ENCODE data around the gene PER1.
A peak's percentile ranks its signal among the peaks of the same experiment; 100 is the strongest.
"Not testable (repeated sequence)": the region's sequence is repeated elsewhere in the genome, so short reads cannot be mapped to it uniquely, and the experiment has no call there.

Gene PER1

DNA sequence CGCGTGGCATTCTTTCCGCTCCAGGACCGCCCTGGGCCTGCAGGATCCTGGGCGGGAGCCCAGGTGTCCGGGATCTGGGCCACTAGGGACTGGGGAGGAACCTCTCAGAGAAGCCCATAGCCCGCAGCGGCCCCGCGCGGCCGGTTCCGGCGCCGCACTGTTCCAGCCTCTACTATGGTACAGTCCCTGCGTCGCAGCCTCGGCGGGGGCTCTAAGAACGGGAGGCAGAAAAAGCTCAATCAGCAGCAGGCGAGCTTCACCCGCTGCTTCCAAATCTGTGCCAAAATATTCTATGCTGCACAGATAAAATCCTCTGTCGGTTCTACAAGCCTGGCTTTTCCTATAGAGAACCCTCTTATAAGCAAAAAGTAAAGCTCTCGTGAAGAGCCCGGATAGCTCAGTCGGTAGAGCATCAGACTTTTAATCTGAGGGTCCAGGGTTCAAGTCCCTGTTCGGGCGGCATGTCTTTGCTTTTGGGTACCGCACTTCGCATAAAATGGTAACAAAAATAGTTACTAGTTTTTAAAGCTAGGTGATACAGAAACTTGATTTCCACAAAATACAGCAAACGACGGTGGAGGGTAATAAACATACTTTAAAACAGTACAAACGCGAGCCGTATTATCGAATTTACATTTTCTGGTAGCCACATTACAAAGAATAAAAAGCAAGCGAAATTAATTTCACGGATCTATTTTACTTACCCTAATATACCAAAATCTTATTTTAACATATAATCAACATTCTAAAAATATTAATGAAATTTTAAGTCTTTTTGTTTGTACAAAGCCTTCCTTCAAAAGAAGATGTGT, 33.2 kb downstream of the PER1 start:
- DNase-seq: peak; percentile 97

DNA sequence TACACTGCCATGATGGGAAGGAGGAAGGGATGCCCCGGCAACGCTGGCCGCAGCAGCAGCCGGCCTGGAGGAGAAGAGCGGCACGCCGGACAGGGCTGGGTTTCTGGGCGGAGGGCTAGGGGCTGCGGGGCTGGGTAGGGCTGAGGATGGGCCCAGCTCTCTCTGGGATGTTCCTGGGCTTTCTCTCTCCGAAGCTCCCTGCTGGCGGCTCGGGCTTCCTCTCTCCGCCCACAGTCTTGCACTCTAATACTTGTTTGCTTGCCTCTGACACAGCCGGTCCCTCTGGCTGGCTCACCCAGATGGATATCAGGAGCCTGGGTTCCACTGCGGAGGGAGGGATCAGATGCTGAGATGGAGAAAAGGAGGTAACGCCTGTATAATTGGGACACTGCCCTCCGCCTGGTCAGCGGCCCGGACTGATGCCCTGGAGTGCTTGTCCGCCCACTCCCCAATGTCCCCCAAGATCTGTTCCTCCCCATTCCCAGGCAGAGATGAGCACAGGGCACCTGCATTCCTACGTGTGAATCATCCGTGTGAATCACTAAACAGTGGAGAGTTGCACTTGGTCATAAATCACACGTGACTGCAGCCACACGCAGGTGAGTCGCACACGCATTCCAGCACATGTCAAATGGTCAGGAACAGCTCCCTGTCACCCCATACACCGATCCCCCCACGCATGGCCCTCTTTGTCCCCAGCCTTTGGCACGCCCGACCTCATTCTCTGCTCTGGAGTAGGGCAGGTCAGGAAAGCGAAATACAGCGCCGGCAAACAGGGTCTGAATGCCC, 34.0 kb downstream of the PER1 start, which contains the start of gene ALOXE3:
ALOXE3 (minus strand) TSS at position 535 of the 789 bp plus-strand sequence; CDS start at position 11, 524 bp downstream.
- peak; percentile 72 for DNase-seq

GRCh38 chr17:8117367-8117979, 34.7 kb downstream of the PER1 start:
- DNase-seq: peak; percentile 66

DNA sequence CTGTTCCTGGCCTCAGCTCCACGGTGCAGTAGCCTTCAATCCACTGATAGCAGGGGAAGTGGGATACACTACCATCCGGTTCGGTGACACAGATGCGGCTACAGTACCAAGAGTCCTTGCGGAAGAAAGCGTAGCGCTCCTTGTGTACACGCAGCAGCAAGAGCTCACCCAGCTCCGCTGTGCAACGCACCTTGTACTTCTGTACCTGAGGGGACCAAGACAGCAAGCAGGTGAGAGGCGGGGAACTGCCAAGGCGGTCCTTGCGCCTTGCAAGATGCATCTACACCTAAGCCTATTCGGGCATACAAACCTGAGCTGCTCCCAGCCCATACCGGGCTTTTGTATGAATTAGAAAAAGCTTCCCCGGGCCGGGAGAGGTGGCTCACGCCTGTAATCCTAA, 35.4 kb downstream of the PER1 start:
- DNase-seq: no peak

GRCh38 chr17:8110907-8111306, 41.3 kb downstream of the PER1 start:
- no peak for DNase-seq

GRCh38 chr17:8110456-8110804, 41.8 kb downstream of the PER1 start:
- DNase-seq: no peak

GRCh38 chr17:8109661-8110455, 42.3 kb downstream of the PER1 start:
- peak; percentile 82 for DNase-seq

GRCh38 chr17:8108972-8109660, 43.1 kb downstream of the PER1 start:
- no peak for DNase-seq

DNA sequence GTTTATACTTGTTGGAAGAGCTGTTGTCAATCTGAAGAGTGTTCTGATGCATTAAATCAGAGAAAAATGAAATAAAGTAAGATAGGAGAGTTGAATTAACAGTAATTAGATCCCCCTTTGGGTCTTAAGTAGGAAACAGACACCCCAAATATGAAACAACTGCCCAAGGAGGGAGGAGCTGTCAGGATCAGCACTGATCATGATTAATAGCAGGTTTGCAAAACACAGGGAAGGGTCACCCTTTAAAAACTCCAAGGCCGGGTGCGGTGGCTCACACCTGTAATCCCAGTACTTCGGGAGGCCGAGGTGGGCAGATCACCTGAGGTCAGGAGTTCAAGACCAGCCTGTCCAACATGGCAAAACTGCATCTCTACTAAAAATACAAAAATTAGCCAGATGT, 45.2 kb downstream of the PER1 start:
- DNase-seq: not testable (repeated sequence)

DNA sequence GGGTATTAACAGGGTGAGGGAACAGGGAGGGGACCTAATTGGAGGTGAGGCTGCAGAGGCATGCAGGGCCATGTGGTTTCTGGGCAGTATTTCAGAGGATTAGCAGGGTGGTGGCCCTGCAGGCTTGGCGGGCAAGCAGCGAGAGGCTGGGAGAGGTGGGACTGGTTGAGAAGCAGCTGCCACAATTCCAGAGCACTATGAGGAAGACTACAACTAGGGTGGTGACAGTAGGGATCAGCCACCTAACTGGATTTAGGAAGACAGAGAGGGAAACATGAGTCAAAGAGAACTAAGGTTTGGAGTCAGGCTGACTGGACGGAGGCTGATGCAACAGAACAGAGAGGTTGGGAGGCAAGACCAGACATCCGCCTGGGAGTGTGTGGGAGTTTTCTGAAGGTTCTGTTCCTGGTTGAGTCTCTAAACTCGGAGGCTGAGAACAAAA, 46.2 kb downstream of the PER1 start:
- peak; percentile 99 for DNase-seq

DNA sequence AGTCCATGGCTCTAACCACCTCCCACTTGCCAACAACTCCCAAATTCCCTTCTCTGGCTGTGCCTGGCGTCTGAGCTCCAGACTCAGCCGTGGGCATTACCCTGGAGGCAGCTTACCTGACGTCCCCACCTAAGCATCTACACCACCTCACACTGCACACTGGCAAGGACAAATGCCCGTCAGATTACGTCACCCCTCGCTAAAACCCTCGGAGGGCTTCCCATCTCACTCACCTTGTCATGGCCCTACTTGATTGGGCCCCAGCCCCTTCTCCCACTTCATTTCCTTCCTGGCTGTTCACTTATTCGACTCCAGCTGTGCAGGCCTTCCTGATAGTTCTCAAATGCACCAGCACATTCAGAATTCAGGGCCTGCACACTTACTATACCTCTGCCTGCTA, 47.3 kb downstream of the PER1 start:
- DNase-seq: no peak

DNA sequence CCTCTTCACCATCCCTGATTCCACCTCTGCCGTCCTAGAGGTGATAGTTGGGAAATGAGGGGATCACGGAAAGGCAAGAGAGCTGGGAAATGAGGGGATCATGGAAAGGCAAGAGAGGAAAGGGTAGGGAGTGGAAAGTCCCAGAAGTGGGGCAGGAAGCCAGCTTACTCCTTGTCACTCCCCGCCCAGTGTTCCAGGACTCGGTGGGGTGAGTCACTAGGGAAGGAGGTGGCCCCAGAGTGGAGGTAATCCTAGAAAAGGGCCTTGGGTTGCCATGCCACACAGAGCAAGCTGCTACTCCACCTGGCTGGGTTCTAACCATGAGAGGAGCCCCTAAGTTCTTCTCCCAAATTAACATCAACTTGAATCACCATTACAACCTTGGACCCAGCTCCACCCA, 48.7 kb downstream of the PER1 start:
- DNase-seq: no peak

- DNase-seq: no peak
Measured at GRCh38 chr17:8101721-8102120, 50.5 kb downstream of the PER1 start.

- DNase-seq: no peak
Measured at GRCh38 chr17:8100763-8101162, 51.4 kb downstream of the PER1 start.

DNA sequence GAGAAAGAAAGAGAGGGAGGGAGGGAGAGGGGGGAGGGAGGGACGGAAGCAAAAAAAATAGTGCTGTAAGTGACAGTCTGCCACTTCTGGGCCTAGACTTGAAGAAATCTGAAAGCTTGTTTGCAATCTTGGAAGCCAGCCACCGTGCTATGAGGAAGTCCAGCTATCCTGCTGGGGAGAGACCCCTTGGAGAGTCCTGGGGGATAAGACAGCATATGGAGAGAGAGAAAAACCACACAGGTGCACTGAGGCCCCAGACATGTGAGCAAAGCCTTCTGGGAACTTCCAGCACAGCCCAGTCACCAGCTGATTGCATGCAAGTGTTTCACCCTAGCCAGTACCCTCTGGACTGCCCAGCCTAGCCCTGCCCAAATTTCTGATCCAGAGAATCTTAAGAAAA, 52.1 kb downstream of the PER1 start:
- DNase-seq: no peak

- DNase-seq: no peak
Measured at GRCh38 chr17:8096541-8096940, 55.7 kb downstream of the PER1 start.

DNA sequence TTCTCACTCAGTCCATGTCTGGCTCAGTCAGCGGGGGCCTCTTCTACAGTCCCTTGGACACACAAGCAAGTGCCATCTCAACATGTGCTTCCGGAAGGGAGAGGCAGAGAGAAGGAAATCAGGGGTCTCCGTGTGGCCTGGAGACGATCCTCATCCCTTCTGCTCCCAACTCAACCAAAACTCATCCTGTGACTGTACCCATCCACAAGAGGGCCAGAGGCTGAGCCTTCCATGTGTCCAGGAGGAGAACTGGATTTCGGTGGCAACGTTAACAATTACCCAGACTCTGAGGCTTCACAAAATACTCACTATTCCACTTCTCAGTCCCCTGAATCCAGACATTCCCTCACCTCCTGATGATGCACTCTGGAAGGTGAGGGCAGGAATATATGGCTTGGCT, 56.8 kb downstream of the PER1 start:
- DNase-seq: no peak

- DNase-seq: no peak
Measured at GRCh38 chr17:8091033-8091687, 61.0 kb downstream of the PER1 start.
